ENCODE results near the gene LYVE1. TPM values are rescaled to one million over a fixed set of nuclear protein-coding genes. Genes with fewer than 3 reads are reported as not detected.
A peak's percentile ranks its signal among the peaks of the same experiment; 100 is the strongest.

Gene LYVE1
- total RNA-seq, 4 donors from 2014 or later: 12.1 to 30.2 (median 19.2) TPM

GRCh38 chr11:10564696-10565318 is 3.7 kb downstream of the LYVE1 start:
- Histone ChIP-seq H3K4me1 (peaks cover 0 to 21% of the 10 kb centered on the region in 2 donors), H3K36me3 (no peaks in the 10 kb centered on the region), H3K27me3 (no peaks in the 10 kb centered on the region), H3K9me3 (no peaks in the 10 kb centered on the region), H3K4me3 (peak overlapping the region in 1 of 4 donors; percentile 28), H3K27ac (no peak overlapping the region)
- ATAC-seq: no peak
- TF ChIP-seq POLR2A (IDR thresholded peaks at IDR 0.05) (no peak), CTCF (IDR thresholded peaks at IDR 0.05 in 4 of 5, conservative IDR thresholded peaks at IDR 0.05 in 1 of 5) (peak in 2 of 5 experiments; percentile 38 to 41)
- in situ Hi-C loops (cut with MboI; ENCODE audit: low sequenced_read_pairs in 4 of 4) (no loop called here), intact Hi-C loops (cut with DNase I; ENCODE audit: low total_unique reads) (no loop called here)
- no peak for DNase-seq

- ATAC-seq (no peak), DNase-seq (no peak)
- in situ Hi-C loops (cut with MboI; ENCODE audit: low sequenced_read_pairs in 4 of 4): no loop called here
- no peak overlapping the region for H3K27ac ChIP-seq
- TF ChIP-seq CTCF (IDR thresholded peaks at IDR 0.05 in 4 of 5, conservative IDR thresholded peaks at IDR 0.05 in 1 of 5) (no peak), POLR2A (IDR thresholded peaks at IDR 0.05) (no peak)
- H3K27me3 ChIP-seq: no peaks in the 10 kb centered on the region
- no peaks in the 10 kb centered on the region for H3K9me3 ChIP-seq
- H3K4me1 ChIP-seq: peaks cover 0 to 18% of the 10 kb centered on the region in 2 donors
- no peaks in the 10 kb centered on the region for H3K36me3 ChIP-seq
- H3K4me3 ChIP-seq: no peak overlapping the region
- intact Hi-C loops (cut with DNase I; ENCODE audit: low total_unique reads): no loop called here
Measured at GRCh38 chr11:10564030-10564429, 4.4 kb downstream of the LYVE1 start.

- no peak for TF ChIP-seq CTCF (IDR thresholded peaks at IDR 0.05 in 4 of 5, conservative IDR thresholded peaks at IDR 0.05 in 1 of 5)
- no peak for TF ChIP-seq POLR2A (IDR thresholded peaks at IDR 0.05)
- DNase-seq (no peak), ATAC-seq (no peak)
- Histone ChIP-seq H3K27me3 (no peaks in the 10 kb centered on the region), H3K36me3 (no peaks in the 10 kb centered on the region), H3K27ac (peak overlapping the region in 2 of 4 donors; percentile 64 to 83), H3K4me3 (no peak overlapping the region), H3K9me3 (no peaks in the 10 kb centered on the region), H3K4me1 (peaks cover 0 to 15% of the 10 kb centered on the region in 2 donors)
- intact Hi-C loops (cut with DNase I; ENCODE audit: low total_unique reads): no loop called here
- in situ Hi-C loops (cut with MboI; ENCODE audit: low sequenced_read_pairs in 4 of 4): no loop called here
Measured at GRCh38 chr11:10561947-10562346, 6.5 kb downstream of the LYVE1 start.

- H3K27me3 ChIP-seq: no peaks in the 10 kb centered on the region
- no peaks in the 10 kb centered on the region for H3K9me3 ChIP-seq
- DNase-seq (peak; percentile 57 to 64), ATAC-seq (peak; percentile 99)
- no peaks in the 10 kb centered on the region for H3K36me3 ChIP-seq
- no peak overlapping the region for H3K4me3 ChIP-seq
- in situ Hi-C loops (cut with MboI; ENCODE audit: low sequenced_read_pairs in 4 of 4) (no loop called here), intact Hi-C loops (cut with DNase I; ENCODE audit: low total_unique reads) (no loop called here)
- peaks cover 0 to 15% of the 10 kb centered on the region in 2 donors for H3K4me1 ChIP-seq
- TF ChIP-seq POLR2A (IDR thresholded peaks at IDR 0.05) (no peak), CTCF (IDR thresholded peaks at IDR 0.05 in 4 of 5, conservative IDR thresholded peaks at IDR 0.05 in 1 of 5) (no peak)
- H3K27ac ChIP-seq: peak overlapping the region; percentile 59 to 83 (median 62)
Measured at GRCh38 chr11:10561043-10561818, 7.2 kb downstream of the LYVE1 start.
